OCI-LY3 (cell line): ENCODE measurements around the gene SLC13A1.
A peak's percentile ranks its signal among the peaks of the same experiment; 100 is the strongest.

ENCODE experiments used
- H2AFZ ChIP-seq: fragments of 200-600, 300-600 bp; shearing (Covaris generic); 2 replicates; pipeline ENCODE4 v1.6.0; 2014; ENCODE audit warnings: antibody characterized with exemption, low read depth, low read length
- H3K27ac ChIP-seq: fragments of 200-600, 300-600 bp; sonication (generic); 2 replicates; pipeline ENCODE4 v1.5.1; 2014; ENCODE audit warnings: mild to moderate bottlenecking, low read length, moderate library complexity, mixed read lengths
- H3K27me3 ChIP-seq: fragments of 200-600, 300-600 bp; sonication (generic); 2 replicates; pipeline ENCODE4 v1.6.1; 2014; ENCODE audit warnings: low read depth, low read length, mixed read lengths
- H3K36me3 ChIP-seq: fragments of 200-600, 300-600 bp; sonication (generic); replicated peaks from 2 replicates; pipeline ENCODE3; 2014; ENCODE audit warnings: low read depth, low read length, mixed read lengths
- H3K4me1 ChIP-seq: fragments of 300-600, 200-600 bp; sonication (generic); 2 replicates; pipeline ENCODE4 v1.6.1; 2014; ENCODE audit warnings: low read length, mixed read lengths
- H3K4me2 ChIP-seq: fragments of 200-600, 300-600 bp; sonication (generic); 2 replicates; pipeline ENCODE4 v1.6.1; 2014; ENCODE audit warnings: low read length, mixed read lengths
- H3K4me3 ChIP-seq: fragments of 300-600, 200-600 bp; sonication (generic); 2 replicates; pipeline ENCODE4 v1.5.1; 2014; ENCODE audit warnings: antibody characterized with exemption, mild to moderate bottlenecking, low read length, moderate library complexity
- H3K79me2 ChIP-seq: fragments of 300-600, 200-600 bp; shearing (Covaris generic); 2 replicates; pipeline ENCODE4 v1.6.1; 2014; ENCODE audit warnings: mild to moderate bottlenecking, low read length, mixed read lengths
- H3K9ac ChIP-seq: fragments of 300-600, 200-600 bp; shearing (Covaris generic); 2 replicates; pipeline ENCODE4 v1.6.0; 2014; ENCODE audit warnings: mild to moderate bottlenecking, low read length, moderate library complexity
- H3K9me3 ChIP-seq: fragments of 200-600, 300-600 bp; shearing (Covaris generic); 2 replicates; pipeline ENCODE4 v1.6.1; 2014; ENCODE audit warnings: low read length, mixed read lengths; ENCODE audit not compliant: insufficient read depth
- H4K20me1 ChIP-seq: fragments of 200-600, 300-600 bp; sonication (generic); 2 replicates; pipeline ENCODE4 v1.6.1; 2016; ENCODE audit warnings: low read length, mixed read lengths; ENCODE audit not compliant: insufficient read depth
- CTCF ChIP-seq: fragments of 200-600, 300-600 bp; sonication (generic); IDR thresholded peaks from 2 replicates; pipeline ENCODE4 v1.5.1; 2014; ENCODE audit warnings: antibody characterized with exemption, low read length, low read depth
- EZH2phosphoT487 ChIP-seq: fragments of 200-600 bp; shearing (Covaris generic); IDR thresholded peaks from 2 replicates; pipeline ENCODE4 v1.6.1; 2018; ENCODE audit warnings: antibody characterized with exemption, mixed run types, low read depth

SLC13A1 gene

GRCh38 chr7:123131140-123131539 is 68.6 kb downstream of the SLC13A1 start:
- no peak overlapping the region for H3K9ac ChIP-seq
- no peak overlapping the region for H3K27ac ChIP-seq
- H3K36me3 ChIP-seq: no peaks in the 10 kb centered on the region
- H2AFZ ChIP-seq: no peak overlapping the region
- TF ChIP-seq CTCF: peak; percentile 56
- no peak for TF ChIP-seq EZH2phosphoT487
- H3K4me2 ChIP-seq: no peak overlapping the region
- no peaks in the 10 kb centered on the region for H3K79me2 ChIP-seq
- no peaks in the 10 kb centered on the region for H3K27me3 ChIP-seq
- H3K9me3 ChIP-seq: no peaks in the 10 kb centered on the region
- no peaks in the 10 kb centered on the region for H4K20me1 ChIP-seq
- H3K4me1 ChIP-seq: no peaks in the 10 kb centered on the region
- H3K4me3 ChIP-seq: no peak overlapping the region

GRCh38 chr7:123126691-123127090 is 73.1 kb downstream of the SLC13A1 start:
- Histone ChIP-seq H3K36me3 (no peaks in the 10 kb centered on the region), H3K9me3 (no peaks in the 10 kb centered on the region), H3K27me3 (no peaks in the 10 kb centered on the region), H3K79me2 (no peaks in the 10 kb centered on the region), H3K4me3 (no peak overlapping the region), H3K4me2 (no peak overlapping the region), H3K27ac (no peak overlapping the region), H3K9ac (no peak overlapping the region), H4K20me1 (no peaks in the 10 kb centered on the region), H3K4me1 (0 out of 2 replicates have a peak, but pooled peaks cover 5% of the 10 kb centered on the region), H2AFZ (no peak overlapping the region)
- no peak for TF ChIP-seq CTCF
- TF ChIP-seq EZH2phosphoT487: no peak

- Histone ChIP-seq H3K9me3 (no peaks in the 10 kb centered on the region), H3K4me2 (no peak overlapping the region), H3K4me3 (no peak overlapping the region), H3K9ac (no peak overlapping the region), H3K79me2 (no peaks in the 10 kb centered on the region), H2AFZ (no peak overlapping the region), H3K4me1 (0 out of 2 replicates have a peak, but pooled peaks cover 5% of the 10 kb centered on the region), H3K27me3 (no peaks in the 10 kb centered on the region), H3K36me3 (no peaks in the 10 kb centered on the region), H4K20me1 (no peaks in the 10 kb centered on the region), H3K27ac (no peak overlapping the region)
- TF ChIP-seq CTCF (no peak), EZH2phosphoT487 (no peak)
These were observed 73.6 kb downstream of the SLC13A1 start for GRCh38 chr7:123126171-123126570.

GRCh38 chr7:123125231-123125630 is 74.5 kb downstream of the SLC13A1 start:
- H3K79me2 ChIP-seq: no peaks in the 10 kb centered on the region

More at GRCh38 chr7:123125231-123125630, 74.5 kb downstream of the SLC13A1 start:
- no peaks in the 10 kb centered on the region for H3K27me3 ChIP-seq
- 0 out of 2 replicates have a peak, but pooled peaks cover 5% of the 10 kb centered on the region for H3K4me1 ChIP-seq
- no peak overlapping the region for H2AFZ ChIP-seq
- no peak overlapping the region for H3K9ac ChIP-seq
- TF ChIP-seq EZH2phosphoT487: no peak
- no peak for TF ChIP-seq CTCF
- no peaks in the 10 kb centered on the region for H4K20me1 ChIP-seq
- no peak overlapping the region for H3K27ac ChIP-seq
- no peak overlapping the region for H3K4me3 ChIP-seq
- no peaks in the 10 kb centered on the region for H3K9me3 ChIP-seq
- H3K4me2 ChIP-seq: no peak overlapping the region
- H3K36me3 ChIP-seq: no peaks in the 10 kb centered on the region
